K562 (cell line): ENCODE data around the gene SNAPC3.
A peak's percentile ranks its signal among the peaks of the same experiment; 100 is the strongest.

Experiments
- AFF1 ChIP-seq, 2 experiments: fragments of 450-650 bp; IDR thresholded peaks; 2 replicates each; pipeline ENCODE4 v1.6.1; 2018; ENCODE audit warnings: mild to moderate bottlenecking in 2 of 2, low read depth in 1 of 2; ENCODE audit not compliant: partially characterized antibody in 2 of 2
- BRF2 ChIP-seq: IDR thresholded peaks from 3 replicates; pipeline ENCODE4 v1.6.1; 2011; ENCODE audit warnings: borderline replicate concordance, mild to moderate bottlenecking; ENCODE audit not compliant: insufficient read length, insufficient read depth
- CTCF ChIP-seq, 3 experiments: IDR thresholded peaks in 2 of 3; conservative IDR thresholded peaks in 1 of 3; 2 replicates each; pipeline ENCODE4 v1.5.1; 2011 to 2012; ENCODE audit warnings: low read length in 3 of 3, mild to moderate bottlenecking in 3 of 3, control low read depth in 2 of 3, improper control_type of control experiment in 1 of 3, inconsistent platforms in 1 of 3, low read depth in 1 of 3, mixed read lengths in 1 of 3, moderate library complexity in 1 of 3; ENCODE audit not compliant: insufficient read depth in 2 of 3
- ELF4 ChIP-seq: fragments of 450-650 bp; formaldehyde crosslinking; IDR thresholded peaks from 2 replicates; pipeline ENCODE4 v1.4.0; 2022; ENCODE audit warnings: missing genetic modification characterization
- HBP1 ChIP-seq: fragments of 450-650 bp; formaldehyde crosslinking; IDR thresholded peaks from 2 replicates; pipeline ENCODE4 v1.4.0; 2022; ENCODE audit warnings: missing genetic modification characterization
- MAX ChIP-seq: sonication (generic); formaldehyde crosslinking; IDR thresholded peaks from 2 replicates; pipeline ENCODE4 v1.9.0; 2022; ENCODE audit warnings: mild to moderate bottlenecking, missing genetic modification reagents
- MBD1 ChIP-seq: fragments of 250-450 bp; sonication (Bioruptor Pico); IDR thresholded peaks from 2 replicates; pipeline ENCODE4 v1.8.0; 2022; ENCODE audit warnings: inconsistent platforms
- MXD1 ChIP-seq: fragments of 250-450 bp; sonication (Bioruptor Pico); IDR thresholded peaks from 2 replicates; pipeline ENCODE4 v1.8.0; 2021; ENCODE audit warnings: borderline replicate concordance, mild to moderate bottlenecking, moderate library complexity; ENCODE audit not compliant: poor library complexity, severe bottlenecking
- NR2F6 ChIP-seq: fragments of 450-650 bp; formaldehyde crosslinking; IDR thresholded peaks from 2 replicates; pipeline ENCODE4 v1.4.0; 2020; ENCODE audit warnings: mild to moderate bottlenecking
- SIN3A ChIP-seq, 2 experiments: fragments of 150-350 bp in 1 of 2; IDR thresholded peaks; 2 replicates each; pipeline ENCODE4 v1.6.1; 2011 to 2016; ENCODE audit warnings: borderline replicate concordance in 2 of 2, low read depth in 2 of 2, low read length in 2 of 2, mild to moderate bottlenecking in 2 of 2, moderate library complexity in 2 of 2; ENCODE audit not compliant: control insufficient read depth in 1 of 2
- TBL1XR1 ChIP-seq, 2 experiments: IDR thresholded peaks; 2 replicates each; pipeline ENCODE4 v1.6.1; 2012; ENCODE audit warnings: improper control_type of control experiment in 2 of 2, low read length in 2 of 2, mild to moderate bottlenecking in 1 of 2
- USF2 ChIP-seq: sonication (generic); formaldehyde crosslinking; IDR thresholded peaks from 2 replicates; pipeline ENCODE4 v1.5.0; 2020; ENCODE audit warnings: missing genetic modification reagents
- ZNF280A ChIP-seq: fragments of 450-650 bp; IDR thresholded peaks from 2 replicates; pipeline ENCODE4 v1.6.1; 2018; ENCODE audit warnings: mild to moderate bottlenecking, low read depth; ENCODE audit not compliant: partially characterized antibody
- ZNF408 ChIP-seq: fragments of 250-450 bp; sonication (Bioruptor Pico); IDR thresholded peaks from 2 replicates; pipeline ENCODE4 v1.4.0; 2020; ENCODE audit warnings: low read depth, mild to moderate bottlenecking, moderate library complexity

GRCh38 chr9:15403155-15403554, 19.5 kb upstream of the SNAPC3 start:
- TF ChIP-seq USF2 (CRISPR knock-in tag), result no peak
- TF ChIP-seq ZNF280A, result no peak
- TF ChIP-seq MXD1 (CRISPR knock-in tag), result no peak
- TF ChIP-seq ELF4 (CRISPR knock-in tag), result no peak
- TF ChIP-seq HBP1, result no peak
- no peak for TF ChIP-seq ZNF408
- TF ChIP-seq CTCF (IDR thresholded peaks at IDR 0.05 in 2 of 3, conservative IDR thresholded peaks at IDR 0.05 in 1 of 3; ENCODE audit: insufficient read depth in 2 of 3, low read depth in 1 of 3, low read length in 3 of 3), result peak in 2 of 3 experiments; percentile 45 to 50; a peak in 4 of 6 replicates
- no peak for TF ChIP-seq MBD1 (CRISPR knock-in tag)
- TF ChIP-seq BRF2, result no peak
- no peak for TF ChIP-seq AFF1 (IDR thresholded peaks at IDR 0.05; ENCODE audit: low read depth in 1 of 2, partially characterized antibody in 2 of 2)
- TF ChIP-seq MAX (CRISPR knock-in tag), result no peak
- no peak for TF ChIP-seq NR2F6 (CRISPR knock-in tag)
- no peak for TF ChIP-seq SIN3A (IDR thresholded peaks at IDR 0.05; ENCODE audit: borderline replicate concordance in 2 of 2, control insufficient read depth in 1 of 2, low read depth in 2 of 2, low read length in 2 of 2)
- TF ChIP-seq TBL1XR1 (IDR thresholded peaks at IDR 0.05; ENCODE audit: low read length in 2 of 2), result no peak
